Epithelial cell of proximal tubule (primary cell): ENCODE measurements around the gene DPH2. TPM values are rescaled to one million over a fixed set of nuclear protein-coding genes. Genes with fewer than 3 reads are reported as not detected.
A peak's percentile ranks its signal among the peaks of the same experiment; 100 is the strongest.

Experiments used
- DNase-seq: peaks from one replicate; pipeline ENCODE4 v3.0.0-alpha.2; 2011; ENCODE audit warnings: low read depth
- H3K4me3 ChIP-seq: 2 replicates; pipeline ENCODE4 v1.5.1; 2011; ENCODE audit warnings: low read depth, mild to moderate bottlenecking, low read length
- CTCF ChIP-seq: conservative IDR thresholded peaks from 2 replicates; pipeline ENCODE4 v1.5.1; 2012; ENCODE audit warnings: low read depth, mild to moderate bottlenecking, low read length
- total RNA-seq: library from RNA; depleted of rRNA; stranded (reverse); fragments of >200 nt; gene quantifications from 2 replicates; pipeline ENCODE4 v1.2.3, GENCODE V29; 2015

Gene DPH2
- total RNA-seq, 1 donor from 2014 or later, result 29.5 TPM

- H3K4me3 ChIP-seq, result no peak overlapping the region
- no peak for TF ChIP-seq CTCF
- DNase-seq, result no peak
Observed at GRCh38 chr1:43968348-43968948, 1.4 kb upstream of the DPH2 start.

- H3K4me3 ChIP-seq, result peak overlapping the region; percentile 31
- TF ChIP-seq CTCF, result no peak
- DNase-seq, result no peak
Observed at GRCh38 chr1:43969416-43969745, 429 bp upstream of the DPH2 start.

- no peak for DNase-seq
- H3K4me3 ChIP-seq, result peak overlapping the region; percentile 71
- no peak for TF ChIP-seq CTCF
Observed at GRCh38 chr1:43970502-43970901, 692 bp downstream of the DPH2 start.

- DNase-seq, result no peak
- peak overlapping the region; percentile 71 for H3K4me3 ChIP-seq
- no peak for TF ChIP-seq CTCF
Observed at GRCh38 chr1:43970911-43971310, 1.1 kb downstream of the DPH2 start.

GRCh38 chr1:43971336-43971980 lies 1.6 kb downstream of the DPH2 start:
- H3K4me3 ChIP-seq, result no peak overlapping the region
- DNase-seq, result no peak
- TF ChIP-seq CTCF, result no peak

- no peak for TF ChIP-seq CTCF
- no peak for DNase-seq
- peak overlapping the region; percentile 98 for H3K4me3 ChIP-seq
Observed at GRCh38 chr1:43973981-43974442, 4.2 kb downstream of the DPH2 start.
